Activated naive CD8-positive, alpha-beta T cell treated with anti-CD3 and anti-CD28 coated beads, Interleukin-2, amount 50 U/mL, for 24 hours (primary cell): ENCODE results near the gene MEI4.
"Not testable (repeated sequence)": the region's sequence is repeated elsewhere in the genome, so short reads cannot be mapped to it uniquely, and the experiment has no call there.

ENCODE experiments used
- ATAC-seq: fragments of 150-1000 bp; cut with Tn5 transposase; one replicate; pipeline ENCODE4 v1.10.0; 2021
- DNase-seq: peaks from one replicate; pipeline ENCODE4 v3.0.0; 2021
- H3K27ac Mint-ChIP-seq: one replicate; pipeline ENCODE4 v1.8.0; 2021; ENCODE audit warnings: mild to moderate bottlenecking, mixed read lengths
- H3K27me3 Mint-ChIP-seq: one replicate; pipeline ENCODE4 v1.8.0; 2021; ENCODE audit warnings: mixed read lengths
- H3K36me3 Mint-ChIP-seq: one replicate; pipeline ENCODE4 v1.8.0; 2021; ENCODE audit warnings: low read depth, mixed read lengths
- H3K4me1 Mint-ChIP-seq: one replicate; pipeline ENCODE4 v1.8.0; 2021; ENCODE audit warnings: mixed read lengths
- H3K4me3 Mint-ChIP-seq: one replicate; pipeline ENCODE4 v1.8.0; 2021; ENCODE audit warnings: mild to moderate bottlenecking, moderate library complexity, mixed read lengths
- H3K9me3 Mint-ChIP-seq: one replicate; pipeline ENCODE4 v1.8.0; 2021; ENCODE audit warnings: mixed read lengths

MEI4 gene

GRCh38 chr6:77653816-77654215 lies 977 bp downstream of the MEI4 start:
- Mint-ChIP-seq H3K9me3 (peaks cover 4% of the 10 kb centered on the region), H3K4me1 (peaks cover 2% of the 10 kb centered on the region), H3K4me3 (no peak overlapping the region), H3K36me3 (no peaks in the 10 kb centered on the region), H3K27me3 (peaks cover 23% of the 10 kb centered on the region), H3K27ac (no peak overlapping the region)
- no peak for ATAC-seq
- no peak for DNase-seq

- not testable (repeated sequence) for H3K36me3 Mint-ChIP-seq, H3K4me1 Mint-ChIP-seq, DNase-seq, H3K9me3 Mint-ChIP-seq, H3K4me3 Mint-ChIP-seq, ATAC-seq, H3K27ac Mint-ChIP-seq
- H3K27me3 Mint-ChIP-seq: peaks cover 13% of the 10 kb centered on the region
Observed at GRCh38 chr6:77655035-77655434, 2.2 kb downstream of the MEI4 start.

GRCh38 chr6:77656999-77657764 lies 4.3 kb downstream of the MEI4 start:
- H3K27ac Mint-ChIP-seq: no peak overlapping the region
- no peak overlapping the region for H3K4me3 Mint-ChIP-seq
- H3K36me3 Mint-ChIP-seq: no peaks in the 10 kb centered on the region
- ATAC-seq (no peak), DNase-seq (no peak)
- no peaks in the 10 kb centered on the region for H3K4me1 Mint-ChIP-seq
- H3K9me3 Mint-ChIP-seq: peaks cover under 1% of the 10 kb centered on the region
- H3K27me3 Mint-ChIP-seq: peaks cover under 1% of the 10 kb centered on the region

GRCh38 chr6:77666340-77666739 lies 13.5 kb downstream of the MEI4 start:
- DNase-seq (no peak), ATAC-seq (no peak)
- Mint-ChIP-seq H3K27ac (no peak overlapping the region), H3K9me3 (no peaks in the 10 kb centered on the region), H3K4me1 (no peaks in the 10 kb centered on the region), H3K27me3 (no peaks in the 10 kb centered on the region), H3K4me3 (no peak overlapping the region), H3K36me3 (no peaks in the 10 kb centered on the region)

GRCh38 chr6:77666846-77667245 lies 14.0 kb downstream of the MEI4 start:
- H3K4me1 Mint-ChIP-seq: no peaks in the 10 kb centered on the region
- H3K27ac Mint-ChIP-seq: no peak overlapping the region
- H3K27me3 Mint-ChIP-seq: no peaks in the 10 kb centered on the region
- no peak for ATAC-seq
- no peak overlapping the region for H3K4me3 Mint-ChIP-seq
- no peaks in the 10 kb centered on the region for H3K36me3 Mint-ChIP-seq
- DNase-seq: no peak
- H3K9me3 Mint-ChIP-seq: no peaks in the 10 kb centered on the region

DNA sequence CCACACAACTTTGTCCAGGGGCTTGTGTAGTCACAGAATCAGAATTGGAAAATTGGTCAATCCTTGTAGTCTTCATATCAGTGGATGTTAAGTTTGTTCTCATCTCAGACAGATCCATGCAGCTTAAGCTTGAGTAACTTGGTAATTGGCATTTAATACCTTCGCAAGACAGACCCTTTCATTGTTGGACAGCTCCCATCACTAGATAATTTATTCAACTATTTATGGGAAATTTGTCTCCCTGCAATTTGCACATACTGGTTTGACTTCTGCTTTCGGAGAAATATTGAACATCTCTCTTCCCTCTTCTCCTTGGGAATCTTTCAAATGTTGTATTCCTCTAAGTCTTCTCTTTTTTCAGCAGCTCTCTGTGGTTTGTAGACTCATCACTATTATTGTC lies 17.1 kb downstream of the MEI4 start:
- Mint-ChIP-seq H3K9me3 (no peaks in the 10 kb centered on the region), H3K27me3 (no peaks in the 10 kb centered on the region), H3K4me3 (no peak overlapping the region), H3K36me3 (no peaks in the 10 kb centered on the region), H3K27ac (no peak overlapping the region), H3K4me1 (no peaks in the 10 kb centered on the region)
- ATAC-seq (no peak), DNase-seq (no peak)

- no peaks in the 10 kb centered on the region for H3K9me3 Mint-ChIP-seq
- no peaks in the 10 kb centered on the region for H3K27me3 Mint-ChIP-seq
- H3K4me3 Mint-ChIP-seq: no peak overlapping the region
- no peaks in the 10 kb centered on the region for H3K4me1 Mint-ChIP-seq
- ATAC-seq (no peak), DNase-seq (no peak)
- no peak overlapping the region for H3K27ac Mint-ChIP-seq
- H3K36me3 Mint-ChIP-seq: no peaks in the 10 kb centered on the region
Observed at GRCh38 chr6:77674211-77674610, 21.4 kb downstream of the MEI4 start.

GRCh38 chr6:77678048-77678447 lies 25.2 kb downstream of the MEI4 start:
- ATAC-seq: no peak
- H3K27ac Mint-ChIP-seq: no peak overlapping the region
- no peak overlapping the region for H3K4me3 Mint-ChIP-seq
- H3K4me1 Mint-ChIP-seq: no peaks in the 10 kb centered on the region
- no peaks in the 10 kb centered on the region for H3K27me3 Mint-ChIP-seq
- DNase-seq: no peak
- no peaks in the 10 kb centered on the region for H3K36me3 Mint-ChIP-seq
- H3K9me3 Mint-ChIP-seq: no peaks in the 10 kb centered on the region

- DNase-seq (no peak), ATAC-seq (no peak)
- no peaks in the 10 kb centered on the region for H3K9me3 Mint-ChIP-seq
- H3K27me3 Mint-ChIP-seq: no peaks in the 10 kb centered on the region
- H3K36me3 Mint-ChIP-seq: no peaks in the 10 kb centered on the region
- H3K4me3 Mint-ChIP-seq: no peak overlapping the region
- H3K4me1 Mint-ChIP-seq: no peaks in the 10 kb centered on the region
- H3K27ac Mint-ChIP-seq: no peak overlapping the region
Observed at GRCh38 chr6:77683515-77683914, 30.7 kb downstream of the MEI4 start.

DNA sequence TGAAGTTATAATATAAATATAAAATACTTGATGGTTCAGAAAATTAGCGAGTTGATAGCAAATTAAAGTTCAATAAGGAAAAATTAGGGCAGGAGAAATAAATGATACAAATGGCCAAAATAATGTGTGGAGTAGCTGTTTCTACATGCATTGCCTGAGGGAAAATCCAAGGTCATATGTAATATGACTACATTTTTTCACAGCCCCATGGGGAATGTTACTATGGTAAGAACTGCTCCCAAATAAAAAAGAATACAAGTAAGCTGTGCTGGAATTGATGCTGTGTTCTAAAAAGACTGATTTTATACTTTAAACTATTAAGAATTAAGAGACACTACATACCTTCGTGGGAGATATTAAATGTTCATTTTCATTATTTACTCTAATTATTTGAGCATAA lies 34.1 kb downstream of the MEI4 start:
- no peak overlapping the region for H3K27ac Mint-ChIP-seq
- no peak for DNase-seq
- H3K36me3 Mint-ChIP-seq: no peaks in the 10 kb centered on the region
- no peaks in the 10 kb centered on the region for H3K9me3 Mint-ChIP-seq
- no peaks in the 10 kb centered on the region for H3K27me3 Mint-ChIP-seq
- H3K4me3 Mint-ChIP-seq: no peak overlapping the region
- ATAC-seq: no peak
- no peaks in the 10 kb centered on the region for H3K4me1 Mint-ChIP-seq

- H3K27me3 Mint-ChIP-seq: no peaks in the 10 kb centered on the region
- H3K27ac Mint-ChIP-seq: no peak overlapping the region
- no peak overlapping the region for H3K4me3 Mint-ChIP-seq
- H3K4me1 Mint-ChIP-seq: no peaks in the 10 kb centered on the region
- ATAC-seq (no peak), DNase-seq (no peak)
- no peaks in the 10 kb centered on the region for H3K9me3 Mint-ChIP-seq
- no peaks in the 10 kb centered on the region for H3K36me3 Mint-ChIP-seq
Observed at GRCh38 chr6:77688649-77689048, 35.8 kb downstream of the MEI4 start.

DNA sequence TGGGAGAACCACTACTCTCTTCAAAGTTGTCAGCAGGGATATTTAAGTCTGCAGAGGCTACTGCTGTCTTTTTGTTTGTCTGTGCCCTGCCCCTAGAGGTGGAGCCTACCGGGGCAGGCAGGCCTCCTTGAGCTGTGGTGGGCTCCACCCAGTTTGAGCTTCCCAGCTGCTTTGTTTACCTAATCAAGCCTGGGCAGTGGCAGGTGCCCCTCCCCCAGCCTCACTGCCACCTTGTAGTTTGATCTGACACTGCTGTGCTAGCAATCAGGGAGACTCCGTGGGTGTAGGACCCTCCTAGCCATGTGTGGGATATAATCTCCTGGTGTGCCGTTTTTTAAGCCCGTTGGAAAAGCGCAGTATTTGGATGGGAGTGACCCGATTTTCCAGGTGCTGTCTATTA lies 47.3 kb downstream of the MEI4 start:
- H3K27ac Mint-ChIP-seq, H3K4me1 Mint-ChIP-seq, H3K4me3 Mint-ChIP-seq, ATAC-seq, DNase-seq, H3K27me3 Mint-ChIP-seq, H3K36me3 Mint-ChIP-seq, H3K9me3 Mint-ChIP-seq: not testable (repeated sequence)

- Mint-ChIP-seq H3K27me3 (no peaks in the 10 kb centered on the region), H3K4me3 (no peak overlapping the region), H3K27ac (no peak overlapping the region), H3K36me3 (peaks cover 2% of the 10 kb centered on the region), H3K4me1 (no peaks in the 10 kb centered on the region), H3K9me3 (peaks cover 16% of the 10 kb centered on the region)
- ATAC-seq: no peak
- DNase-seq: no peak
Observed at GRCh38 chr6:77707603-77708002, 54.8 kb downstream of the MEI4 start.

- no peaks in the 10 kb centered on the region for H3K27me3 Mint-ChIP-seq
- H3K36me3 Mint-ChIP-seq: no peaks in the 10 kb centered on the region
- H3K27ac Mint-ChIP-seq: no peak overlapping the region
- H3K4me1 Mint-ChIP-seq: no peaks in the 10 kb centered on the region
- no peak for ATAC-seq
- no peak for DNase-seq
- H3K9me3 Mint-ChIP-seq: peaks cover 5% of the 10 kb centered on the region
- no peak overlapping the region for H3K4me3 Mint-ChIP-seq
Observed at GRCh38 chr6:77715588-77715987, 62.7 kb downstream of the MEI4 start.

- ATAC-seq (no peak), DNase-seq (no peak)
- H3K27ac Mint-ChIP-seq: no peak overlapping the region
- peaks cover 5% of the 10 kb centered on the region for H3K9me3 Mint-ChIP-seq
- no peak overlapping the region for H3K4me3 Mint-ChIP-seq
- H3K27me3 Mint-ChIP-seq: no peaks in the 10 kb centered on the region
- H3K36me3 Mint-ChIP-seq: no peaks in the 10 kb centered on the region
- no peaks in the 10 kb centered on the region for H3K4me1 Mint-ChIP-seq
Observed at GRCh38 chr6:77716311-77716710, 63.5 kb downstream of the MEI4 start.

- DNase-seq, H3K27ac Mint-ChIP-seq, H3K36me3 Mint-ChIP-seq, H3K4me1 Mint-ChIP-seq, ATAC-seq, H3K4me3 Mint-ChIP-seq, H3K27me3 Mint-ChIP-seq: not testable (repeated sequence)
- H3K9me3 Mint-ChIP-seq: peaks cover 16% of the 10 kb centered on the region
Observed at GRCh38 chr6:77736010-77736409, 83.2 kb downstream of the MEI4 start.
